NCI-H82 (cell line): ENCODE data around the gene OSBP2.

ENCODE experiments used
- DNase-seq: peaks from one replicate; lab custom pipeline; 2025; lab: John Stamatoyannopoulos, UW

Gene OSBP2

GRCh38 chr22:30868663-30869385 lies 174.2 kb downstream of the OSBP2 start:
- no peak for DNase-seq

GRCh38 chr22:30869667-30870395 lies 175.2 kb downstream of the OSBP2 start:
- no peak for DNase-seq

GRCh38 chr22:30870451-30871345 lies 176.0 kb downstream of the OSBP2 start:
- DNase-seq: no peak

- DNase-seq: no peak
Observed at GRCh38 chr22:30871391-30872284, 177.0 kb downstream of the OSBP2 start.

GRCh38 chr22:30872285-30873041 lies 177.8 kb downstream of the OSBP2 start:
- no peak for DNase-seq

GRCh38 chr22:30873086-30873650 lies 178.5 kb downstream of the OSBP2 start:
- DNase-seq: no peak

GRCh38 chr22:30873661-30874060 lies 179.0 kb downstream of the OSBP2 start:
- DNase-seq: no peak

- no peak for DNase-seq
Observed at GRCh38 chr22:30874431-30875370, 180.0 kb downstream of the OSBP2 start.

- DNase-seq: no peak
Observed at GRCh38 chr22:30875481-30876215, 181.0 kb downstream of the OSBP2 start.

- no peak for DNase-seq
Observed at GRCh38 chr22:30876221-30876751, 181.6 kb downstream of the OSBP2 start.

- DNase-seq: no peak
Observed at GRCh38 chr22:30876915-30877553, 182.4 kb downstream of the OSBP2 start.

GRCh38 chr22:30877662-30878515 lies 183.2 kb downstream of the OSBP2 start:
- no peak for DNase-seq

GRCh38 chr22:30878516-30879414 lies 184.1 kb downstream of the OSBP2 start:
- peak; percentile 33 for DNase-seq

GRCh38 chr22:30879415-30879797 lies 184.7 kb downstream of the OSBP2 start:
- DNase-seq: no peak

- DNase-seq: no peak
Observed at GRCh38 chr22:30880181-30880601, 185.5 kb downstream of the OSBP2 start.

GRCh38 chr22:30880847-30881246 lies 186.2 kb downstream of the OSBP2 start:
- no peak for DNase-seq
